Measurements from ENCODE around the gene PREX1.
"Not testable (repeated sequence)": the region's sequence is repeated elsewhere in the genome, so short reads cannot be mapped to it uniquely, and the experiment has no call there.

Gene PREX1

DNA sequence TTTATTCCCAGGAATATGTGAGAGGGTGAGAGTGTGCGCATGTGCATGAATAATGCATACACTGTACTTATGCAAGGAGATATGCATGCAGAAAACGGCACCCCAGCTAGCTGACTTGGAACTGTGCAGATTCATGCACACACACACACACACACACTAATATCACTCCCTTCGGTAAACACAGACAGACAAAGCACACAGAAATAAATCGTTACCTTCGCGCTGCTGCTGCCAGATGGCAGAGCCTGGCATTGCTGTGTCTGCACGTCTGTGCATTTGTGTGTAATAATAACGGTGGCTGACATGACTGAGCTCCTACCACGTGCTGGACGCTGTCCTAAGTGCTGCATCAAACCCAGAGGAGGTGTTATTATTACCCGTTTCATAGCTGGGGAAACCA lies 36.8 kb downstream of the PREX1 start:
- peak; percentile 32 for DNase-seq (ENCODE audit: low spot score)

DNA sequence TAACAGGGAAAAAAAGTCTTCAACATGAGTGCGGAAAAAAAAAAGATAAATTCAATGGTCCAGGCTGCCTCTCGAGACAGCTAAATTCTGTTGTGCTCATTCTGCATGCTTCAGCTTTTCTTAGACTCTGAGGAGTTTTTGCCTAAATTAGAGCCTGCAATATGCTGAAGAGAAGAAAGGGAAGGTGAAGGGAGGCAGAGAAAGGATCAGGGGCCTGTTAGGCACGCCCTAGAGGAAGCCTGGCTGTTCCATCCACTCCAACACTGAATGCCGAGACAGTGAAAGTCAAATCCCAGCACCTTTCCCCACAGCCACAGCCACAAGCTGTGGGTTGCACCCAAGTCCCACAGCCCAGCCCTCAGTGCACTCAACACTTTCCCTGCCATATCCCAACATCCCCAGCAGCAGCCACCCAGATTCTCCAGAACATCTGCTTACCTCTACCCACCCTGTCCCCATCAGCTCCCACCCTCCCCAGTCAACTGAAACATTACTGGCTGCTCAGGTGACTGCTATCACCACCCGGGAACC lies 37.3 kb downstream of the PREX1 start:
- DNase-seq (ENCODE audit: low spot score) = no peak

DNA sequence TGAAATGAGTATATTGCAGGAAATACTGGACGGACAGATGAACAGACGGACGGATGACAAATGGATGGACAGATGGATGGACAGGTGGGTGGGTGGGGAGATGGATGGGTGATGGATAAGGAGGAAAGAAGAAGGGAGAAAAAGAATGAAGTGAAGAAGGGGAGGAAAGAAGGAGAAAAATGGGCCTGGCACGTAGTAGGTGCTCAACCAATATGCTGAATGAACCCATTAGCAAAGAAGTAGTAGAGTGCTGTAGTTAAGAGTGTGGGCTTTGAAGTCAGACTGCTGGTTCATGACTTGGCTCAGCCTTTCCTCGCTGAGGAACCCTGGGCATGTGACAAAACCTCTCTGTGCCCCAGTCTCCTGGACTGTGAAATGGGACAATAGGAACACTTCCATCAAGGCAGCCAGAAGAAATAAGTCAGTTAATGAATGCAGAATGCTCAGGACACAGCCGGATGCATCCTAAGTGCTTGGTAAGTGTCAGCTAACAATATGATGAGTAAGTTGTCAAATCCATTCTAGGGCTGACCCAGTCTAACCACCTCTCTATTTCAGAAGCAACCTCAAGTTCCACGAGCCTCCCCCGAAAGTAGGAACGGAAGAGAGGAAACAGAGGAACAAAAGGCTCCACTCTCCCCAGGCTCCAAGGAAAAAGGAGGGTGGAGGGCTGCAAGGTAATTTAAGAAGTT lies 37.9 kb downstream of the PREX1 start:
- DNase-seq (ENCODE audit: low spot score) = no peak

DNA sequence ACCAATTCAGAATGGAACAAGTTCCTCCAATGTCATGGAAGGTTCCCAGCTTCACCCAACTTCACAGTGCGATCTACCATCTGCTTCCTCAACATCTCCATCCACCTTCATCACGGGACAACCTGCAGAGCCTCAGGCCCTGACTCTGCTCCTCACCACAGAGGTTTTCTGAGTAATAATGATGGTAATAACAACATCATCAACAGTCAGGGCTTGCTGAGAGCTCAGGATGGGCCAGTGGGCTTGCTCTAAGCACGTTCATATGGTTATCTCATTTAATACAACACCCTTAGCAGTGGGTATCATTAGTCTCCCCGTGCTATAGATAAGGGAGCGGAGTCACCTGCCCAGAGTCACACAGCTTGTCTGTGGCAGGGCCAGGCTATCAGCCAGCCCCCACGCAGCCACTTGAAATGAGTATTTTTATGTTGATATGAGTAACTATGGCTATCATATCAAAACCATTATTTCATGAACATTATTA lies 38.6 kb downstream of the PREX1 start:
- DNase-seq (ENCODE audit: low spot score) = no peak

DNA sequence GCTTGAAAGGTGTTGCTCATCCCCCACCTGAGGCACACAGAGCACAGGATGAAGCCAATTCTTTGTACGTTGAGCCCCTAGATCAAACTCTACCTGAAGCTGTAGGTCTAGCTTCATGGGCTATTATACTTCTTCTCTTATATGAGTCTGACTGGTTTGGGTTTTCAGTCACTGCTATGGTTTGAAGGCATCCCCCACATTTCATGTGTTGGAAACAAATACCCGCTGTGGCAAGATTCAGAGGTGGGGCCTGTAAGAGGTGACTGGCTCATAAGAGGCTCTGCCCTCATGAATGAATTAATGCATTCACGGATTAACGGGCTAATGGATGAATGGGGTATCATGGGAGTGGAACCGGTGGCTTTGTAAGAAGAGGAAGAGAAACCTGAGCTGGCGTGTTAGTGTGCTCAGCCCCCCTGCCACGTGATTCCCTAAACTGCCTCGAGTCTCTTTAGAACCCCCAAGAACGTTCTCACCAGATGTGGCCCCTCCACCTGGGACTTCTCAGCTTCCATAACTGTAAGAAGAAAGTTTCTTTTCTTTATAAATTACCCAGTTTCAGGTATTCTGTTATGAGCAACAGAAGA lies 39.2 kb downstream of the PREX1 start:
- DNase-seq (ENCODE audit: low spot score) = no peak

DNA sequence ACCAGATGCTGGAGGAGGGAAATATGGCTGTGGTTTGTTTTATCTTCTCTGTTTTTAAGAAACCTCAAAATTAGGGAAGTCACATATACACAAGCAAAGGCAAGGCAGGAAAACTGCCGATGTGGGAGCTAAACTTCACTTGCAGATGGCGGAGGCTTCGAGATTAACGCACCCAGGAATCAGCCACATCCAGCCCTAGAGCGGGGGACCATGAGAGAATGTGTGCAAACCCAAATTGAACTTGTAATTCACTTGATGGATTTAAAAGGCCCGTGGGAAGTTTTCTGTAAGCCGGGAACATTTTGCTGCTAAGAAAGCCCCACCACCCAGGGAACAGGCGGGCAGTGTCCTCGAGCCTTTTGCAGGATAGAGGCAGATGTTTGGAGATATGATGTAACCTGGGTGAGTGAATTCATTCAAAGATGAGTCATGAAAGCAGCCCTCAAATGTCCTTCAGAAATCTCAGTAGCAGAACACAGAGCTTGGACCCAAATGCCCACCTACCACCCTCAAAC lies 39.9 kb downstream of the PREX1 start:
- DNase-seq (ENCODE audit: low spot score) = peak; percentile 65

DNA sequence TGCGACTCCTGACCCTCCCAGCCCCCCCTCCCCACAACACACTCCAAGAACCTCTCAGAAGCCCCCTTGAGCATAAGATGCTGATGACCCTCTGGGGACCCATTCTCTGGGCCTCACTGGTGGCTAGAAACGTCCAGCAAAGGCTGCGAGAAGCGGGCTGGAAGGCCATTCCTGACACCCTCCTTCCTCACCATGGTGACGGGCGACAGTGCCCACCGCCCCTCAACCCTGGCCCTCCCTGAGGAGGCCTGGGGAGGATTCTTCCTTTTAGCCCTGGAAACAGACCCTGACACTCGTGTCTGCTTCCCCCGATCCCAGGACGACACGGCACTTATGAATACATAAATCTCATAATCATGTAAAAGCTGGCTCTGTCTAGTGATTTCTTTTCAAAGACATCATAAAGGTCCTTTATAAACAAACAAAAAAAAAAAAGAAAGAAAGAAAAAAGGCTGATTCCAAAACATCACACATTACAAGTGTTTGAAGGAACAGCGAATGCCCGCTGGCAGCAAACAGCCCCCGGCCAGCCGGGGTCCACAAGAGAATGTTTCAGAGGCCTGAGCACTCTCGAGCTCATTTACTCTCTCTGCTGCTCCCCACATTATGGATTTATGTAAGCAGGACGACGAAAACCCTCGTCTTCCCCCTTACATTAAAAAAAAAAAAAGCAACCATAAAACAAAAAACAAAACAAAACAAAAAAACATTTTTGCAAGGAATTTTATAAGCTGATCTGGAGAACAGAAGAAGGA lies 40.7 kb downstream of the PREX1 start:
- no peak for DNase-seq (ENCODE audit: low spot score)

DNA sequence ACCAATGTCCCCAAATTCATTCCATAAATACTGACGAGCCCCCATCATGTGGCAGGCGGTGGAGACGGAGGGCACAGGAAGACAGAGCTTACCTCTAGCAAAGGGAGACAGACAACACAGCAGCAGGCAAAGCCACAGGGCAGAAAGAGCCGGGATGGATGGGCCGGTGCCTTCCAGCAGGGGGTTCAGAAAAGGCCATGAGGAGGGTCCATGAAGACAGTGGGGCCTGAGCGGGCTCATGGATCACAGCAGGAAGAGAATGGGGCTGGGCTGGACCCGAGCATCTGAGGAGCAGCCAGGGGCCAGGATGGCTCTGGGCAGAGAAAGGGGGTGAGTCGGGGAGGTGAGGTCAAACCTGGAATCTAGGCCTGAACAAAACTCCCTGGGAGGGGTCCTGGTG lies 42.0 kb downstream of the PREX1 start:
- DNase-seq (ENCODE audit: low spot score) = no peak

DNA sequence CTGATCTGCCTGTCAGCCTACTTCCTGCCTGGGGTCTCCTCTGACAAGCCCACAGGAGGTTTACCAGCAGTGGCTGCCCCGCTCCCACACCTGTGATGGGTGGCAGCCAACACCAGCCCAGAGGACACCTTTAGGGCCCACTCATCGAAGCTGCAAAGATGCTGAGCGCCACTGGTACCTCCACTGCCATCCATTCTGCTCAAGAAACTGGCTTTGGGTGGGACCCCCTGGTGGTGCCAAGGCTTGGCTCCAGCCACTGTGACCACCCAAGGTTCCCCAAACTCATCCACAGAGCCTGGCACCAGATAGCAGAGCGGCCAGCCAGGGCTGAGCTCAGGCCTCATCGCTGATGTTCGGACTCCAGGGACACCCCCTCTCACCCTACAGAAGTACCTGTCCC lies 42.5 kb downstream of the PREX1 start:
- DNase-seq (ENCODE audit: low spot score) = no peak

DNA sequence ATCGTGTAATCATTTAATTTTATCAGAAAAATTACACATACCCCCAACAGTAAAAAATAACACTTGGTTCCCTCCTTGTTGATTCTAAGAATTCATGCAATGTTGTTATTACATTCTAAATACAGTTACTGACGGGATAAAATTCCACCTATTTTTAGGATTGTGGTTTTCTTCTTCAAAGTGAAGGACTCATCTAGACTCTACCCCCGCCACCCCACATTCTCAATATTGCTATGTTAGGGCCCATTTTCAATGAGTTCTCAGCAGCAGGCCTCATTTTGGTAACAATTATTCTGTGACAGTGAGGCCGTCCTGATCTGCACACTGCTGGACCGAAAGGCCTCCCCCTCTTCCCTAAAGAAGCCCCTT lies 43.5 kb downstream of the PREX1 start:
- DNase-seq (ENCODE audit: low spot score) = no peak

DNA sequence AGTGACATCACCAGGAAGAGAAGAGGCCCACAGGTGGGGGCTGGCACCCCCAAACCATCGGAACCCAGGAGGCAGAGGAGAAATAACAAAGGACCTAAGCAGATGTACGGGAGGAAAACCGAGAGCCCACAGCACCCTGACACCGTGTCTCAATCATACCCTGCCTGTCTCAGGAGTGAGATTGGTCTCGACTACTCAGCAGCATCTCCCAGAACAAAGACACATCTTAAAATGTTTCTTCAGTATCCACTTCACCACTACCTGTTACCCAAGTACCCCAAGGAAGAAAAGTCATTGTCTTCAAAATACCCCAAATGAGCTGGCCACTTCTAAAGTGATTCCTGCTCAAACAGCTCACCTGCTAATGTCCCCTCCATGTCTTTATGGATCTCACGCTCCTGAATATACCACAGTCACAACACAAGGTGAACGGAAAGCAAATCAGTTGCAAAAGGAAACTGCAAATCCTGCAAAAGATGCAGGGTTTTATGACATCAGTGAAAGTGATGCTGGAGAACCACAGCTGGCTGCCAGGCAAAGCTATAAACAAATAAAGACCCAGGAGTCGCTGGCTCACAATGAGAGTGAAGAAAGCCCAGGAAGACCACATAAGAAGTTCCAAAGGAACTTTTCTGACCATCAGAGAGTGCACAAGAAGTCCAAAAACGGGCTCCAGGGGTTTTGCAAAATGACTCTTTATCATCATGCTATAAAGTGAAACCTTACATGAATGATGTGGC lies 44.1 kb downstream of the PREX1 start:
- no peak for DNase-seq (ENCODE audit: low spot score)

DNA sequence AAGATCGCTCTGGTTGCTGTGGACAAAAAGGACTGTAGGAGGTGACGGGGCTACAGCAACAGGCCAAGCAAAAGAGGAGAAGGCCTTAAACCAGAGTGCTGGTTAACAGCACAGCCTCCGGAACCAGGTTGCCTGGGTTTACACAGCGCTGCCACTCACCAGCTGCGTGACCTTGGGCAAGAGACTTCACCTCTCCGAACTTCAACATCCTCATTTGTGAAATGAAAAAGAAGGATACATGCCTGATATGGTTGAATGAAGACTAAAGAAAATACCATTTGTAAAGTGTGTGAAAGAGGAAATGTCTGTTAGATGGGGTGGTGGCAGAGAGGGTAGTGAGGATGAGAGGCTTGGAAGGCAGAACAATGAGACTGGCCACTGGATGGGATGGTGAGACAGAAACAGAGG lies 44.9 kb downstream of the PREX1 start:
- DNase-seq (ENCODE audit: low spot score) = no peak

DNA sequence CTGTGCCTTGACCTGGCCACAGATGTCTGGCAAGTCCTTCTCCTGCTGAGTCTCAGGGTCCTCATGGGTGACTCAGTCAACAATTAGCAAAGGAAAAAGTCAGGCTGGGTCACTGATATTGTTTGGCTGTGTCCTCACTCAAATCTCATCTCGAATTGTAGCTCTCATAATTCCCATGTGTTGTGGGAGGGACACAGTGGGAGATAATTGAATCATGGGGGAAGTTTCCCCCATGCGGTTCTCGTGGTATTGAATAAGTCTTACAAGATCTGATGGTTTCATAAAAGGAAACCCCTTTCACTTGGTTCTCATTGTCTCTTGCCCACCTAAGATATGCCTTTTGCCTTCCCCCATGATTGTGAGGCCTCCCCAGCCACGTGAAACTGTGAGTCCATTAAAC lies 45.7 kb downstream of the PREX1 start:
- no peak for DNase-seq (ENCODE audit: low spot score)

DNA sequence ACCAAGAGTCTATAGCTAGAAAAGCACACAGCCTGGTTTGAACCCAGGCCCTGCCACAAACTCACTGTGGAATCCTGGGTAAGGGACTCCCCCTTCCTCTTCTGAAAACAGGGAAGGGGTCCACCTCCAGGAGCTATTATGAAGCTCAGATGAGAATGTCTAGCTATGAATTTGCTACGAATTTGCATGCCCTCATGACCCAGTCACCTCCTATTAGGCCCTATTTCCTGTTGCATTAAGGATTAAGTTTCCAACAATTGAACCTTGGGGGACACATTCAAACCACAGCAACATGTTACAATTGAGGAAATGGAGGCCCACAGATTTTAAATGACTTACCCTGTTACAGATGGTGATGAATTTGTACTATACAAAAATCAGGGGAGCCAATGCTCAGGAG lies 46.2 kb downstream of the PREX1 start:
- no peak for DNase-seq (ENCODE audit: low spot score)

DNA sequence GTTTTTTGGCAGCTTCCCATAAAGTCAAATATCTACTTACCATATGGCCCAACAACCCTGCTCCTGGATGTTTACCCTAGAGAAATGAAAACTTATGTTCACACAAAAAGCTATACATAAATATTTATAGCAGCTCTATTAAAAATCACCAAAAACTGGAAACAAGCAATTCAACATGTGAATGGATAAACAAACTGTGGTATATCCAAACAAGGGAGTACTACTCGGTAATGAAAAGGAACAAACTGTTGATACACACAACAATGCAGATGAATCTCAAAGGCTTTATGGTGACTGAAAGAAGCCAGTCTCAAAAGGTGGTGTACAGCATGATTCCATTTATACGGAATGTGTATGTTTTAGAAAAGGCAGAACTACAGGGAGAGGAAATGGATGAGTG lies 48.4 kb downstream of the PREX1 start:
- DNase-seq (ENCODE audit: low spot score) = no peak

DNA sequence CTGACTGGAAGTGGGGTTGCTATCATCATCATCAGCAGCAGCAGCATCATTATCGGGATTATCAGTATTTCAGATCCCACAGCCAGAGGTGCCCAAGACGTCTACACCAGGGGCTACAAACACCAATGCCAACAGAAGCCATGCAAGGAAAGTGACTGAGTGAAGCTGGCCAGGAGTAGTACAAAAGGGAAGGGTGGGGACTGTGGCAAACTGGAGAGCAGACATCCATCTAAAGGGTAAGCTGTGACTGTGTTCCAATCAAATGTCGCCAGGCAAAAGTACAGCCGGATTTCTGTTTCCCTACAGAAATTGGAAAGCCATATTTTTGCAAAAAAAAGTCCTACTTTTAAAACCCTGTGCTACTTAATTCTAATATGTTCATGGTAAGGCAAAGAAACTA lies 50.0 kb downstream of the PREX1 start:
- DNase-seq (ENCODE audit: low spot score) = no peak

DNA sequence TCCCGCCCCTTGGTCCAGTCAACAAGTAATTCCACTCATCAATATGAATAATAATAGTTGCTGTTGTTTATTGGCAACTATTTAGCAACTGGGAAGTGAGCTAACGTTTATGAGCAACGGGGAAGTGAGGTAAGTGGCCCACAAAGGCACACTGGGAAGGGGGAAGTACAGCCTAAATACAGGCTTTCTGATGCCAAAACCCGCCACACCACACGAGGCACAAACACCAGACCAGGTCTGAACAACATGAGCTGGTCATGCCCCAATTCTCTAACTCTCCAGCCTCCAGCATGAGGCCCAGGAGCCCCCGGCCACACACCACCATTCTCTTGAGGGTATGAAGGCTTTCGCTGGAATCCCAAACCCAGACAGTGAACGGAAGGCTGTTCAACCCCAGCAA lies 50.8 kb downstream of the PREX1 start:
- no peak for DNase-seq (ENCODE audit: low spot score)

DNA sequence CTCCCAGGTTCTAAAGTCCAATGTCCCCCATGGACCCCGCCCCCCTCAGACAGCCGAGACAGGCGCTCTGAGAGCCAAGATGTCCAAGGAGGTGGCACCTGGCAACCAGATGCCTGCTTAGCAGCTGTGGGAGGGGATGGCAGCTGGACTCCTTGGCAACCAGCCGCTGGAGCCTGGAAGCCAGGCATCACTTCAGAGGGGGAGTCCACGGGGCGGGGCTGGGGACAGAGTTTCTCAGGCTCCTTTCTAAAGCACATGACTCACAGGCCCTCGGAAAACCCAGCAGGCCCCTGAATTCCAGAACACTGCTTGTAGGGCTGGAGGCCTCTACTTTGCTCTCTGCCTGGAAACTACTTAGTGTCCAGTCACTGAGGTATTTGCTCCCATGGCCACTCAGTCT lies 51.5 kb downstream of the PREX1 start:
- no peak for DNase-seq (ENCODE audit: low spot score)

DNA sequence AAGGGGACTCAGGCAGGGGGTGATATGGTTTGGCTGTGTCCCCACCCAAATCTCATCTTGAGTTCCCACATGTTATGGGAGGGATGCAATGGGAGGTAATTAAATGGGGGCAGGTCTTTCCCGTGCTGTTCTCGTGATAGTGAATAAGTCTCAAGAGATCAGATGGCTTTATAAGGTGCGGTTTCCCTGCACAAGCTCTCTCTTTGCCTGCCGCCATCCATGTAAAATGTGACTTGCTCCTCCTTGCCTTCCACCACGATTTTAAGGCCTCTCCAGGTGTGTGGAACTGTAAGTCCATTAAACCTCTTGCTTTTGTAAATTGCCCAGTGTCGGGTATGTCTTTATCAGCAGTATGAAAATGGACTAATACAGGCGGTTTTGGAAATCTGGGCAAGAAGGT lies 52.3 kb downstream of the PREX1 start:
- not testable (repeated sequence) for DNase-seq (ENCODE audit: low spot score)

DNA sequence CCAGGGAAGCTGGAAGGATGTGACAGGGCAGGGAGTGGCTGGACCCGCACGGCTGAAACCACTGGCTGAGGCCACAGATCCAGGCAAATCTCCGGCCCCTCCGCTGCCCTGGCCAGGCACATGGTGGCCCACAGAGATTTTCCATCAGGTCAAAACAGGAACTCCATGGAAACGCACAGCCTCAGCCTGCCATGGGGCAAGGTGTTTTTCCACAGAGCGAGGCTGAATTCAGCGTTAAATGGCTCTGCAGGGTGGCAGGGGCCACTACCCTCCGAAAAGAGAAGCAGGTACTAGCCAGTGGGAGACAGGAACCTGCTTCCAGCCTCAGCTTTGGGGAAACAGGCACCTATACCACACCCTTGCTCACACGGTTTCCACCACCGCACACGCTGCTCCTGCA lies 53.1 kb downstream of the PREX1 start:
- DNase-seq (ENCODE audit: low spot score) = no peak

DNA sequence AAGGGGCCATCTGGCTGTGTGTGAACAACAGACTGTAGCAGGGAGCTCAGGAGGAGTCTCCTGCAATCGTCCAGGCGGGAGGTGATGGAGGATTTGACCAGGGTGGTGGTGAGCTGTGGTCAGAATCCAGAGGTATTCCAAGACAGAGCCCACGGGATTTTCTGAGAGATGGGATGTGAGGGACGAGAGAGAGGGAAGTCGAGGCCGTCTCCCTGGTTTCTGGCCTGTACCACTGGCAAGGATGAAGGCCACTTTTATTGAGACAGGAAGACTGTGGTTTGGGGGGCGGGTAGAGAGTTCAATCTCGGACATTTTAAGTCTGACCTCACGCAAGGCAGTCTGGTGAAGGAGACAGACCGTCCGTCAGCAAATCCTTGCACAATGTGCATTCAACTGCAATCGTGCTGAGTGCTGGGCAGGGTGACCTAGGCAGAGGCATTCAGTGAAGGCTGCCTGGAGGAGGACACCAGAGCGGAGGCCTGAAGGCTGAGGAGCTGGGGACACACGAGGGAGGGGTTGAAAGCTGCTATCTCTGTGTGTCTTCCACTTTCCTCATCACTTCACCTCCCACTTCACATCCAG lies 53.9 kb downstream of the PREX1 start:
- no peak for DNase-seq (ENCODE audit: low spot score)

Measured in SW480 (cell line).